ENCODE data around the gene TMEM30A. TPM values are rescaled to one million over a fixed set of nuclear protein-coding genes. Genes with fewer than 3 reads are reported as not detected.

The TMEM30A gene
- total and polyA plus RNA-seq, 11 donors: 21.8 to 86.3 (median 55.9) TPM

- intact Hi-C loops (cut with DNase I): loop anchor here in 4 of 10 donors (2.0 to 5.0 kb wide), 3 partner anchors 239 to 259 kb away; no protein-coding TSS in a partner anchor
- DNase-seq: no peak
These were observed 16.2 kb downstream of the TMEM30A start for GRCh38 chr6:75268121-75268987.

GRCh38 chr6:75267461-75267860, 17.1 kb downstream of the TMEM30A start:
- Histone ChIP-seq H3K4me1 (peaks cover 0 to 55% (median 22%) of the 10 kb centered on the region in 12 donors), H3K9me3 (peaks cover 0 to under 1% (median 0%) of the 10 kb centered on the region in 12 donors), H3K27me3 (no peaks in the 10 kb centered on the region), H3K4me3 (no peak overlapping the region), H3K27ac (peak overlapping the region in 2 of 12 donors; percentile 31 to 54), H3K36me3 (peaks cover 0 to 46% (median 31%) of the 10 kb centered on the region in 9 donors)
- 18 to 32% (median 24%) methylated on average over 4 of the region's 4 CpGs for WGBS, 4 donors
- DNase-seq: no peak
- TF ChIP-seq CTCF (IDR thresholded peaks at IDR 0.05) (no peak), POLR2A (IDR thresholded peaks at IDR 0.05) (no peak)
- intact Hi-C loops (cut with DNase I): loop anchor here in 7 of 10 donors (2.0 to 5.0 kb wide), 4 partner anchors 240 to 260 kb away; no protein-coding TSS in a partner anchor
- ATAC-seq: peak in 2 of 4 donors; percentile 30 to 52

More at GRCh38 chr6:75268121-75268987, 16.2 kb downstream of the TMEM30A start:
- peak overlapping the region in 3 of 12 donors; percentile 30 to 54 (median 31) for H3K27ac ChIP-seq
- no peak overlapping the region for H3K4me3 ChIP-seq
- peaks cover 0 to 5% (median 0%) of the 10 kb centered on the region in 12 donors for H3K9me3 ChIP-seq
- 74 to 82% (median 79%) methylated on average over 5 of the region's 5 CpGs for WGBS, 4 donors
- no peaks in the 10 kb centered on the region for H3K27me3 ChIP-seq
- TF ChIP-seq CTCF (IDR thresholded peaks at IDR 0.05) (no peak), POLR2A (IDR thresholded peaks at IDR 0.05) (no peak)
- peaks cover 0 to 37% (median 23%) of the 10 kb centered on the region in 9 donors for H3K36me3 ChIP-seq
- peaks cover 0 to 60% (median 24%) of the 10 kb centered on the region in 12 donors for H3K4me1 ChIP-seq
- peak in 2 of 4 donors; percentile 23 to 29 for ATAC-seq

- Histone ChIP-seq H3K4me1 (peaks cover 0 to 48% (median 21%) of the 10 kb centered on the region in 12 donors), H3K27ac (no peak overlapping the region), H3K9me3 (no peaks in the 10 kb centered on the region), H3K4me3 (no peak overlapping the region), H3K27me3 (no peaks in the 10 kb centered on the region), H3K36me3 (peaks cover 0 to 49% (median 33%) of the 10 kb centered on the region in 9 donors)
- intact Hi-C loops (cut with DNase I): loop anchor here in 8 of 10 donors (1.0 to 5.0 kb wide), 5 partner anchors 240 to 260 kb away; no protein-coding TSS in a partner anchor
- DNase-seq: no peak
- TF ChIP-seq CTCF (IDR thresholded peaks at IDR 0.05) (peak; percentile 69 to 93 (median 86)), POLR2A (IDR thresholded peaks at IDR 0.05) (no peak)
- ATAC-seq: peak in 3 of 4 donors; percentile 68 to 70 (median 70)
- WGBS, 4 donors: 45 to 56% (median 52%) methylated on average over 2 of the region's 2 CpGs
These were observed 17.8 kb downstream of the TMEM30A start for GRCh38 chr6:75266716-75267291.

- Histone ChIP-seq H3K27ac (no peak overlapping the region), H3K9me3 (no peaks in the 10 kb centered on the region), H3K27me3 (no peaks in the 10 kb centered on the region), H3K36me3 (peaks cover 0 to 79% (median 65%) of the 10 kb centered on the region in 9 donors), H3K4me1 (peaks cover 0 to 33% (median 18%) of the 10 kb centered on the region in 12 donors), H3K4me3 (no peak overlapping the region)
- intact Hi-C loops (cut with DNase I): loop anchor here in 1 of 10 donors (5.0 kb wide), 1 partner anchor 264 kb away; no protein-coding TSS in a partner anchor
- no peak for TF ChIP-seq CTCF (IDR thresholded peaks at IDR 0.05)
- no peak for TF ChIP-seq POLR2A (IDR thresholded peaks at IDR 0.05)
- DNase-seq (no peak), ATAC-seq (no peak)
These were observed 21.2 kb downstream of the TMEM30A start for GRCh38 chr6:75263401-75263750.

Measured in heart left ventricle (tissue), 16 donors.